Body of pancreas (tissue), 4 donors: ENCODE measurements around the gene KRT15. TPM values are rescaled to one million over a fixed set of nuclear protein-coding genes. Genes with fewer than 3 reads are reported as not detected.

Source experiments
- ATAC-seq: fragments of 150-250 bp; one replicate; pipeline ENCODE4 v1.9.1; 2016
- DNase-seq, 4 donors: peaks; one replicate each; pipeline ENCODE4 v3.0.0-alpha.2; 2019
- H3K27ac ChIP-seq, 4 donors: fragments of 200-600 bp; sonication (generic); 1 replicate in 3 of 4; 2 replicates in 1 of 4; pipeline versions ENCODE4 v1.5.1 to v1.6.1; 2016 to 2019; ENCODE audit warnings: mild to moderate bottlenecking in 1 of 4, mixed read lengths in 1 of 4, moderate library complexity in 1 of 4
- H3K27me3 ChIP-seq, 2 donors: fragments of 200-600 bp; sonication (generic); one replicate each; pipeline ENCODE4 v1.6.0; 2016; ENCODE audit warnings: mild to moderate bottlenecking in 1 of 2
- H3K36me3 ChIP-seq, 2 donors: fragments of 200-600 bp; sonication (generic); replicated peaks in 1 of 2; 2 replicates each; pipeline ENCODE4 v1.5.1; 2016; ENCODE audit warnings: low read depth in 2 of 2; ENCODE audit not compliant: insufficient read depth in 1 of 2
- H3K4me1 ChIP-seq: fragments of 200-600 bp; sonication (generic); one replicate; pipeline ENCODE4 v1.6.0; 2016
- H3K4me3 ChIP-seq, 2 donors: fragments of 200-600 bp; sonication (generic); 1 replicate in 1 of 2; 2 replicates in 1 of 2; pipeline ENCODE4 v1.5.1; 2016 to 2019
- H3K9me3 ChIP-seq, 3 donors: fragments of 200-600 bp; sonication (generic); 1 replicate in 2 of 3; 2 replicates in 1 of 3; pipeline ENCODE4 v1.5.1; 2016
- POLR2A ChIP-seq, 3 donors: fragments of 450-650 bp; IDR thresholded peaks; one replicate each; pipeline ENCODE4 v1.6.1; 2016; ENCODE audit warnings: antibody characterized with exemption in 3 of 3, mild to moderate bottlenecking in 2 of 3
- WGBS, 2 donors: methylation state at CpG; one replicate each; pipeline ENCODE4 v1.1.5; 2017; 5-methylcytosine and 5-hydroxymethylcytosine counted together
- intact Hi-C: fragments of 100-400 bp; cut with DNase I; formaldehyde crosslinking; loops from one replicate; pipeline ENCODE4 v1.15.1; 2023
- total RNA-seq, 2 donors: library from RNA; depleted of rRNA; stranded (reverse); fragments of >200 nt; gene quantifications; one replicate each; pipeline ENCODE4 v1.1.0, GENCODE V29; 2016
- TF ChIP-seq, protein P1 (sequence below), 7 experiments: fragments of 450-650 bp in 4 of 7; fragments of 200-600 bp in 3 of 7; sonication (generic) in 3 of 7; IDR thresholded peaks; one replicate each; pipeline ENCODE4 v1.5.1; 2016 to 2019; ENCODE audit warnings: antibody characterized with exemption in 7 of 7

Gene KRT15
- total RNA-seq, 2 donors from 2014 or later: 0.52 TPM; not detected in 1

DNA sequence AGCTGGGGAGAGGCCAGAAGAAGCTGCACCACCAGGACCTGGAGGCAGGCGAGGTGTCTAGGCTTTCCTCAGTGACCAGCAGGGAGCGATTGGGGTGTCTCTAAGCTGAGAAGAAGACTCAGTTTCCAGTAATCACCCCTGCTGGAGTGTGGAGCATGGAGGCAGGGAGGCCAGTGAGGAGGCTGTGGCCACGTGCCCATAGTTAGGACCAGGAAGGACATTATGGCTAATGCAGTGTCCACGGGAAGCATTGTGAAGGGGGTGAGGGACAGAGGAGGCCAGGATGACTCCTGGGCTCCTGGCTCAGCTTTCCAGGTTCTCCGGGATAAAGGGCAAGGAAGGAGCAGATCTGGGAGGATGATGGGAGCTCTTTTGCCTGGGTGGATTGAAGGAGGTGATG is 19.0 kb downstream of the KRT15 start:
- Histone ChIP-seq H3K36me3 (no peaks in the 10 kb centered on the region), H3K9me3 (no peaks in the 10 kb centered on the region), H3K27ac (no peak overlapping the region), H3K27me3 (no peaks in the 10 kb centered on the region), H3K4me1 (no peaks in the 10 kb centered on the region), H3K4me3 (no peak overlapping the region)
- ATAC-seq (no peak), DNase-seq (no peak)
- intact Hi-C loops: no loop called here
- WGBS, 2 donors: 63 to 71% methylated on average over 5 of the region's 5 CpGs
- no peak for TF ChIP-seq POLR2A (IDR thresholded peaks at IDR 0.05)
- TF ChIP-seq, protein P1, sequence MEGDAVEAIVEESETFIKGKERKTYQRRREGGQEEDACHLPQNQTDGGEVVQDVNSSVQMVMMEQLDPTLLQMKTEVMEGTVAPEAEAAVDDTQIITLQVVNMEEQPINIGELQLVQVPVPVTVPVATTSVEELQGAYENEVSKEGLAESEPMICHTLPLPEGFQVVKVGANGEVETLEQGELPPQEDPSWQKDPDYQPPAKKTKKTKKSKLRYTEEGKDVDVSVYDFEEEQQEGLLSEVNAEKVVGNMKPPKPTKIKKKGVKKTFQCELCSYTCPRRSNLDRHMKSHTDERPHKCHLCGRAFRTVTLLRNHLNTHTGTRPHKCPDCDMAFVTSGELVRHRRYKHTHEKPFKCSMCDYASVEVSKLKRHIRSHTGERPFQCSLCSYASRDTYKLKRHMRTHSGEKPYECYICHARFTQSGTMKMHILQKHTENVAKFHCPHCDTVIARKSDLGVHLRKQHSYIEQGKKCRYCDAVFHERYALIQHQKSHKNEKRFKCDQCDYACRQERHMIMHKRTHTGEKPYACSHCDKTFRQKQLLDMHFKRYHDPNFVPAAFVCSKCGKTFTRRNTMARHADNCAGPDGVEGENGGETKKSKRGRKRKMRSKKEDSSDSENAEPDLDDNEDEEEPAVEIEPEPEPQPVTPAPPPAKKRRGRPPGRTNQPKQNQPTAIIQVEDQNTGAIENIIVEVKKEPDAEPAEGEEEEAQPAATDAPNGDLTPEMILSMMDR (IDR thresholded peaks at IDR 0.05): no peak

DNA sequence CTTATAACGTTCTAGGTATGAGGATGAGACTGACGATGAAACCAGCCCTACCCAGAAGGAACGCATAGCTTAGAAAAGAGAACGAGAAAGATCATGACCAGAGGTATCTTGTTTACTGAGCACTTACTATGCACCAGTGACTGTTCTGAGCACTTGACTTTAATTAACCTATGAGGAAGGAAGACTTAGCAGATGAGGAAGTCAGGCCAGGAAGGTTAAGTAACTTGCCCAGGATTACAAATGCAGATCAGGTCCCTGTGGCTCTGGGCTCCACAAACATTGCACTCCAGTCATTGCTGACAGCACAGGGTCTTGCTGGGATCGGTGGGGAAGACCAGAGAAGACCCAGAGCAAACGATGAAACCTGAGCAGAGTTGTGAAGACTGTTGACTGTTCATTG is 20.4 kb downstream of the KRT15 start:
- TF ChIP-seq, protein P1 (IDR thresholded peaks at IDR 0.05): no peak
- H3K27ac ChIP-seq: peak overlapping the region in 1 of 4 donors; percentile 19
- ATAC-seq (no peak), DNase-seq (peak in 1 of 4 donors; percentile 41)
- H3K4me1 ChIP-seq: no peaks in the 10 kb centered on the region
- no peak overlapping the region for H3K4me3 ChIP-seq
- WGBS, 2 donors: 58 to 65% methylated on average over 6 of the region's 6 CpGs
- no peaks in the 10 kb centered on the region for H3K9me3 ChIP-seq
- H3K27me3 ChIP-seq: no peaks in the 10 kb centered on the region
- no peaks in the 10 kb centered on the region for H3K36me3 ChIP-seq
- intact Hi-C loops: no loop called here

DNA sequence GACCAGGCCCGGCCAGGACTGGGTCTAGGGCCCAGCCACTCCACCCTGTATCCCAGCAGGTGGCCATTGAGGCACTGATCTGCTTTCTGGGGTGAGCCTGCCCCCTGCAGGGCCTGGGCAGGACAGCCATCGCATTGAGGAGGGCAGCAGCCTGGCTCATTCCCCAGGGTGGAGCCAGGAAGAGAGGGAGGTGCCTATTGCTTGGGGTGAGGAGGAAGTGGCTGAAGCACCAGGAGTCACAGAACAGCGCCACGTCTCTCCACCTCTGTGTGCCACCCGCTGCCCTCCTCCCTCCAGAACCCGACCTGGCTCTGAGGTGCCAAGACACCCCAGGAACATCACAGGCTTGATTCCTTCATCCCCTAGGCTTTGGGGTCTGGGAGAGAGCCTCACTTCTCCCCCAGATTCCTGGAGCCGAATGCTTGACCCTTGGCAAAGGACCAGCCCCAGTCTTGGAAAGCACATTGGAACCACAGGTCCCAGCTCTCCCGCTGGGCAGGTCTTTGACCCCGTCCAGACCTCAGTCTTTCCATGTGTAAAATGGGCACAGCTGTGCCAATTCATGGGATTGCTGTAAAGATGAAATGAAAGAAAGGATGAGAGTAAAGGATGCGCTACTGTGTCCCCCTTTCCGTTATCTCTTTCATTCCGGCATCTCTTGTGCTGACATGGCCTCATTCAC is 21.7 kb downstream of the KRT15 start:
- no peak overlapping the region for H3K4me3 ChIP-seq
- H3K27me3 ChIP-seq: no peaks in the 10 kb centered on the region
- H3K36me3 ChIP-seq: no peaks in the 10 kb centered on the region
- H3K27ac ChIP-seq: no peak overlapping the region
- TF ChIP-seq, protein P1 (IDR thresholded peaks at IDR 0.05): peak; percentile 10 to 81 (median 47)
- TF ChIP-seq POLR2A (IDR thresholded peaks at IDR 0.05): peak in 2 of 3 donors; percentile 26 to 42
- no peaks in the 10 kb centered on the region for H3K4me1 ChIP-seq
- DNase-seq: peak; percentile 53 to 83 (median 60)
- intact Hi-C loops: no loop called here
- WGBS, 2 donors: 39 to 73% methylated on average over 6 to 12 of the region's 12 CpGs
- ATAC-seq: peak; percentile 89
- no peaks in the 10 kb centered on the region for H3K9me3 ChIP-seq

DNA sequence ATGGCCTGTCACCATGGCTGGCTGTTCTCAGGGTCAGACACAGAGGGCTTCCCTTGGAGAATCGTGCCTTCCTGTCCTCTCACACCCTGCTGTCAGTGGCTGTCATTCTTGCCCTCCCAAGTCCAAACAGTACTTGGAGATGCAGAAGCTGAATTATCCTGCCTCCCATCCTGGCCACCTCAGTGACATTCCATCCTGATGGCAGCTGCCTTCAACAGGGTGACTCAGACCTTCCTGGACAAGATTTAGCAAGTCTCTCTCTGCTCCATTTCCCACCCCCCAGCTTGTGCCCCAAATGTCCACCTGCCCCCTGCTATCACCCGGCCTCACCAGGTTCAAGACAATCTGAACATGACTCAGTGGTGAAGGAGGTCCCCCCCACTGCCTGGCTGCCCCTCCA is 24.2 kb downstream of the KRT15 start:
- no peaks in the 10 kb centered on the region for H3K4me1 ChIP-seq
- ATAC-seq: no peak
- intact Hi-C loops: no loop called here
- H3K27ac ChIP-seq: no peak overlapping the region
- WGBS, 2 donors: 57% methylated on average over 2 of the region's 2 CpGs
- TF ChIP-seq, protein P1 (IDR thresholded peaks at IDR 0.05): no peak
- TF ChIP-seq POLR2A (IDR thresholded peaks at IDR 0.05): no peak
- no peak for DNase-seq
- H3K27me3 ChIP-seq: no peaks in the 10 kb centered on the region
- no peaks in the 10 kb centered on the region for H3K9me3 ChIP-seq
- H3K4me3 ChIP-seq: no peak overlapping the region
- H3K36me3 ChIP-seq: no peaks in the 10 kb centered on the region

DNA sequence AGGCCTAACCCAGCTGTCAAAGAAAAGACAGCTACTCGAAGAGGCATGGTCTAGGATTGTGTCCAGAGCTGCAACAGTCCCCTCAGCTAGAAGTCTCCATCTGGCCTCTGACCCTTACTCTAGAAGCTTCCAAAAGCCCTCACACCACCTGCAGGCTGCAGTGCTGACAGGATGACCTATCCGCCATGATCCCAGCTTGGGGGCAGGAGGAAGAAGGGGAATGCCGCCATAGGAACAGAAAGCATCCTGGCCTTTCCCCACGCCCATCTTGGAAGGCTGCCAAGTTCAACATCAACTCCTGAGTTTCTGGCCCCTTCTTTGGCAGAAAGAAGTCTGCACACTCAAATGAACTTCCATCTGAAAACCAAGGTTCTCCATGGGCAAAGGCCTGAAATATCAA is 25.9 kb downstream of the KRT15 start:
- WGBS, 2 donors: 26 to 44% methylated on average over 3 to 4 of the region's 4 CpGs
- Histone ChIP-seq H3K4me3 (no peak overlapping the region), H3K4me1 (no peaks in the 10 kb centered on the region), H3K27ac (no peak overlapping the region), H3K27me3 (no peaks in the 10 kb centered on the region), H3K9me3 (no peaks in the 10 kb centered on the region), H3K36me3 (no peaks in the 10 kb centered on the region)
- DNase-seq (no peak), ATAC-seq (no peak)
- intact Hi-C loops: no loop called here
- TF ChIP-seq POLR2A (IDR thresholded peaks at IDR 0.05): no peak
- TF ChIP-seq, protein P1 (IDR thresholded peaks at IDR 0.05): no peak
